HG03025 (cell line): ENCODE measurements around the gene RPS6KA2.

ENCODE experiments used
- ATAC-seq: cut with Tn5 transposase; IDR thresholded peaks from one replicate; pipeline ENCODE4 v1.9.1; 2021; ENCODE audit warnings: mild to moderate bottlenecking, moderate library complexity; ENCODE audit not compliant: unreplicated experiment, low FRiP score

RPS6KA2 gene

DNA sequence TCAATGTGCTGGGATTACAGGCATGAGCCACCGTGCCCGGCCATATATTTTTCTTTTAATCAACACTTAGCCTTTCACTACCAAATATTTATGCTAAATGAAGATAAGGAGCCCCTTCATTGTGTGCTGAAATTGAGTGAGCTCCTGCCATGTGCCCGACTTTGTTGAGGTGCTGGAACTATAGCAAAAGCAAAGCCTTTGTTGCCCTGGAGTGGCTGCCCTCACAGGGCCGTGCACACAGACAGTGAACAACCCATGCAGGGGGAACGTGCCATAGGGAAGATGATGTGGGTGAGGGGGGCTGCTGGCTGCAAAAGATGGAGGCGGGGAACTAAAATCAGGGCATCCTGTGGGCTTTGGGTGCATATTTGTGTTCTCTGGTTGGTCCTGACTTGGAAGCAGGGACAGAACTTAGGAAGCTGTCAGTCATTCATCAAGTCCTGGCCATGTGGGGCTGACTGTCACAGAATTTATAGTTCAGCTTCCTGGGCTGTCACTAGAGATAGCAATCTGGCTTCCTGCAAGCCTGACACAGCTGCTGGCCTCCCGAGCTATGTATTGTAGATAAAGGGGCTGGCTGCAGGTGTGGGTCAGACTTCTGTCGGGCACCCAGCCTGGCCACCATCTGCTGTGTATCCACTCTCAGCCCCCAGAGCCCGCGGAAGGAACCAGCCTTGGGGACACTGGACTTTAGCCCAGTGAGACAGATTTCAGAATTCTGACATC, 187.5 kb downstream of the RPS6KA2 start:
- no peak for ATAC-seq

DNA sequence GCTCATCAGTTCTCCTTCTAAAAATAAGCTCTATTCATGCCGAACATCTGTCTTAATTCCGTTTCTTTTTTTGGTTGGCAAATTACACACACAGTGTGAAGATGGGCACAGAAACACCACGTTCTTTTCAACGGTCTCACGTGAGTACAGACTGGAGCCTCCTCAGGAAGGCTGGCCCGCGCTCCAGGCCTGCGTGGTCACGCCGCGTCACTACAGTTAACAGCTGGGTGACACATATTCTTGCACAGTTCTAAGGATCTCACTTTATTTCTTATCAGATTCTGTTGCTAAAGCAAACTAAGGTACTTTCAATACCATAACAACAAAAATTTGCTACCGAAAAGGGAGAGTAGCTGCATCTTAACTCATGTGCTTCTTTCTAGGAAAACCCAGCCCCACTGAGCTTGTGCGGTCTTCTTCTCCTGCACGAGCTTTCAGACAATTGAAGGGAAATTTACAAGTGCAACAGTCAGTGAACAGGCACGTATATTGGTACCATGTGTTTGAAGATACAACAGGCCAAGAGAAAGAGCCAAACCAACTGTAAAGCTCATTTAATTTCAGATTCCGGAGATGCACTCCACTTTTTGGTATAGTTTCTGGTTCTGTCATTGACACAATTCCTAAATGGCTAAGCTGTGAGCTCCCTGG, 188.7 kb downstream of the RPS6KA2 start:
- no peak for ATAC-seq

DNA sequence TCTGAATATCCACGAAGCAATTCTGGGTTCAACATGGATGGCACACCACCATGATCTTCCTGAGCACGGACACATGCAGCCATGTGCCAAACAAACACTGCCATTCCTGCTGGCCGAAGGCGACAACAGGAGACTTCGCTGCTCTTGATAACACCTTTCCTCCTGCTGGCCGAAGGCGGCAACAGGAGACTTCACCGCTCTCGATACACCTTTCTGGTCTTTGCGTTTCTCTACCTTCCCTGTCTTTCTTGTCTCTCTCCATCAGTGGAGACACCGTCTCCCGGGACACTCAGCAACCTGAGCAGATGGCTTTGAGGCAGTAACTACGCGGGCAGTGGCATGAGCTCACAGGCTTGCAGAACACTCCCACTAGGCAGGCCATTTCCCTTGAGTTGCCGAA, 189.4 kb downstream of the RPS6KA2 start:
- ATAC-seq: no peak

DNA sequence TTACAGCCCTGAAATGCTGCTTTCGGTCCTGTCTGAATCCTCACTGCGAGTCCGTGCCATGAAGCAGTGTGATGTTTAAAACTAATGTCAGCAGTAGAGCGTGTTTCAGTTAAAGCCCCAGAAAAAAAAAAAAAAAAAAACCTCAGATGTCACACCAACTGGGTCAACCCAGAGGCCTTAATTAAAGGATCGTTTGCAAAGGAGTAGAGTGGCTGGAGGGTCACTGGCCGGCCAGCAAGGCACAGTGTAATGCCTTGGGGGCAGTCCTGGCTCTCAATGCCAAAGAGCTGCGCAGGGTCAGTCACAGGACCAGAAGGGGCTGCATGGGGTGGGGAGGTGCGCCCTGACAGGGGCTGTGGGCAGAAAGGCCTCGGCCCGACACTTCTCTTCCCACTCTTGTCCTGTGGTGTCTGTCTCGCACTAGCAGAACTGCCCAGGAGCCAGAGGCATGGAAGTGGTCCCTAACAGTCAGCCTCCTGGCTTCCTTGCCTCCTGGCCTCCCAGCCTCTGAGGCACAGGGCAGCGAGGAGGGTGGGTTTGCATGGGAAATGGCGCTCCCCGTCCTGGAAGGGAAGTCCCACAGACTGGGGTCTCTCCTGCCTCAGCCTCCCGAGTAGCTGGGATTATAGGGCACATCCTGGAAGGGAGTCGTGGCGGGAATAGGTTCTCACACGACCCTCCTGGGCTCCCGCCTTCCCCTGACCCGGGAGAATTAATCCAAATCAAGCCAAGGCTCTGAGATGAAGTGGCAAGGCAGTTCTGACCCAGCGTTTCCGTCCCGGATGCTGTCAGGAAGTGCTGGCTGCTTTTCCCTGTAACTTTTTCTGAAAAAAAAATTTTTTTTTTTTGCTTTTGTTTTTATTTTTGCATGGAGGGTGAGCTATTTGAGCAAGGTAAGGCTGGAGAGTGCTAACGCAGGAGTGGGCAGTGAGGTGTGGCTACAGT, 190.6 kb downstream of the RPS6KA2 start:
- no peak for ATAC-seq

DNA sequence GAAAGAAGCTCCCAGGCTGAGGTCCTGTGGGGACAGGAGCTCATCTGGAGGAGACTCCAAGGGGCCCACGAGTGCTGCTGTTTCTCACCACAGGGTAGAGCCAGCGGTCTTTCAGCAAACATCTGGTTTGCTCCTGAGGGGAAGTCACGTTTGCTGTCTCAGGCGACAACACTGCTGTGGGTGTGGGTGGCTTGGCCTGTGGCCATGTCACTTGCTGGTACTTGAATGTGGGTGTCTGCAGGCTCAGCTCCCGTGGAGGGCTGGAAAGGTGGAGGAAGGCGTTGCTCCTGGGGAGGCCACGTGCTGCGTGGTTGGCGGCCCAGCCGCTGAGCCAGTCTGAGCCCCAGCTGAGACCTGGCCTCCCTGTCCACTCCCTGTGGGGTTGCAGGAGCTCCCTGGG, 191.5 kb downstream of the RPS6KA2 start:
- ATAC-seq: no peak

DNA sequence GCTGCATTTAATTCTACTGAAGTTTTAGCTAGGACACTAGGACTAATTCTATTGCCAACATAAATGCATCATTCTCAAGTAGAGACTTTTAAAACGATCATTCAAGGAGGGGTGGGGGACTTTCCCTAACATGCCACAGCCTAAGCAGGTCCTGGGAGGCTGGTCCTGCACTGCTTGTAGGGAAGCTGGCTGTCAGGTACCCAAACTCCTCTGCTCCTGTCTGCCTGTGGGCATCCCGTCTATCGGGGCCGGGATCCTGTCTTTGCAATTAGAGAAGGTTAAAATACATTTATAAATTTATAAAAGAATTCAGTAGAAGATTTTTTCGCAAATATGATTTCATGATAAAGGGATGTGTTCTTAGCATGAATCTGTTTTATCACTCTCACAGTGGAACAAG, 192.7 kb downstream of the RPS6KA2 start:
- ATAC-seq: no peak

DNA sequence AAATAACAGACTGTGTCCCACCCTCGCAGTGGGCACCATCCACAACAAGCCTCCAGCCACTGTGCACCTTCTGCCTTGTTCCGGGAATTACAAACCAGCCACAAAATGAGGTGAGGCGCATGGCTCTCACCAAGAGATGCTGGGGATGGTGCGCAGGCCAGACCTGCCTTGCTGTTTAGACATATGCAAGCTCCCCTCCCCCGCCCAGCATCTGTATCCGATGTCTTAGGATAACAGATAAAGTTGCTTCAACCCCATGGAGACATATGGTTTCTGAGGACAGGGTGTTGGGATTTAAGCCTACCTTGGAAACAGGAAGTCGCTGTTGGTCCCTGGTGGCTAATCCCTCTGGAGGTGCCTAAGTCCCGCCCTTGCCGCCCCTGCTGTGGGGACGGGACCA, 194.0 kb downstream of the RPS6KA2 start:
- no peak for ATAC-seq

DNA sequence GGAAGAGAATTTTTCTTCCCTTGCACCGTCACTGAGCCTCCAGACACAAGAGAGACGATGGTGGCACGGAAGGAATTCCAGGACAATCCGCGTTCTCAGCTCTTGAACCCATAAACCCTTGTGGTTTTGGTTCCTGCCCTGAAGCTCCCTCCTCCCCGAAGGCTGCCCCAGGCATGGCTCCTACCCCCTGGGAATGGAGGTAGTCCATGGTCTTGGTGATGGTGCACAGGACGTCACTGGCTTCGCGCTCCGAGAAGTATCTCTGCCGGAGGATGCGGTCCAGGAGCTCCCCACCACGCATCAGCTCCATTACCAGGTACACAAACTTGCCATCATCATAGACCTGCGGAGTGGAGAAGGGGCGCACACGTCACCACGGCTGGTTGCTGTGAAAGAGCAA, 196.8 kb downstream of the RPS6KA2 start:
- no peak for ATAC-seq

DNA sequence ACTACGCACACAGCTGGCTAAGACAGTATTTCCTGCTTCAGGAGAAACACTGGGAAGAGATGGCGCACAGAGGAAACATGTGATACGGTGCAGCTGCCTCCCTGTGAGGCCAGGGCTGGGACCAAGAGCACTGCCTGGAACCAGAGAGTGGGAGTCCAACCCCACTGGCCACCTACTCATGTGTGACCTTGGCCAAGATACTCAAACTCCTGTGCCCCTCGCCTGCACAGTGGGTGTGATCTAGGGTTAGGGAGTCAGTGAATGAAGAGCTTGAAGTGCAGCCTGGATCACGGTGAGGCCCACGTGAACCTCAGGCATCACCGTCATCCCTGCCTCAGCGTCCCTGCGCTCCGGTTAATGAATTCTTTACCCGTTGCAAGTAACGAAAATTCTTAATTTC, 202.6 kb downstream of the RPS6KA2 start:
- ATAC-seq: no peak

DNA sequence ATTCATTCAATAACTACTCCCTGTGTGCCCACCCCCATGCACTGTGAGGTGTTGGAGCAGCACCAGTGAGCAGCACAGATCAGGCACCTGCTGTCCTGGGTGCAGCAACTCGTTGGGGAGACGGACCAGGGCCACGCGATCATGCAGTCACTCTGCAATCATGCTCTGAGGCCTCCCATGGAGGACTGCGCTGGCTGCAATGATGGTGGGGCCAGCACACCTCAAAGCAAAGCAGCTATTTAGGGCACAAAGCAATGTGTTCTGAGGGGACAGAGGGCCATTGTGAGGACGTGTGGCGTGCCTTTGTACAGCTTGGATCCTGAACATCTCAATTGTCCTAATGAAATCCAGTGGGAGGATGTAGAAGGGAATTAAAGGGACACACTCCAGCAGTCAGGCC, 203.3 kb downstream of the RPS6KA2 start:
- ATAC-seq: no peak

DNA sequence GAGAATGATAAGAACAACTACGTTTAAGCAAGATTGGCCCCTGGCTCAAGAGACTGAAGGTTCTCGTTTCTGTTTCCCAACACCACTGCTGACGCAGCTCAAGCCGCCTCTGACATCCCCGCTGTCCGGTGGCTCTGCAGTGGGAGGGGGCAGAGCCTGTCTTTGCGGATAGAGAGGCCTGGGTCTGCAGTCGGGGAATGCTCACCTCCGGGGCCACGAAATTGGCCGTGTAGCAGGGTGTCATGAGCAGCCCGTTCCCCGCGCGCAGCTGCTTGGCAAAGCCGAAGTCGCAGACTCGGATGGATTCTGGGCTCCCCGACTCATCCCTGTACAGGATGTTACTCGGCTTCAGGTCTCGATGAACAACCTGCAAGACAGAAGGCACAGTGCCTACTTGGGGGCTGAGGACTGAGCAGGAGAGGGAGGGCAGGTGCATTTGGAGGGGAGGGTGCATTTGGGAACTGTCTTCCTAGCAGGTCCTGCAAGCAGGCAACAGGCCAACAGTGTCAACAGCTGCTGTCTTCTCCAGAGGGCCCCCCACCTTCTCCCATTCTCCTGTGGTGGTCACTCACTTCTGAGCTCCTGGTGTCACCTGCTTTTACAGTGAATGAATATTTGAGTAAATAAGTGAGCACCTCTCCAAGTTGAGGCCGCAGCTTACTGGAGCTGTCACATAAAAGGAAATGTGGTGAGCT, 203.9 kb downstream of the RPS6KA2 start:
- ATAC-seq: no peak

DNA sequence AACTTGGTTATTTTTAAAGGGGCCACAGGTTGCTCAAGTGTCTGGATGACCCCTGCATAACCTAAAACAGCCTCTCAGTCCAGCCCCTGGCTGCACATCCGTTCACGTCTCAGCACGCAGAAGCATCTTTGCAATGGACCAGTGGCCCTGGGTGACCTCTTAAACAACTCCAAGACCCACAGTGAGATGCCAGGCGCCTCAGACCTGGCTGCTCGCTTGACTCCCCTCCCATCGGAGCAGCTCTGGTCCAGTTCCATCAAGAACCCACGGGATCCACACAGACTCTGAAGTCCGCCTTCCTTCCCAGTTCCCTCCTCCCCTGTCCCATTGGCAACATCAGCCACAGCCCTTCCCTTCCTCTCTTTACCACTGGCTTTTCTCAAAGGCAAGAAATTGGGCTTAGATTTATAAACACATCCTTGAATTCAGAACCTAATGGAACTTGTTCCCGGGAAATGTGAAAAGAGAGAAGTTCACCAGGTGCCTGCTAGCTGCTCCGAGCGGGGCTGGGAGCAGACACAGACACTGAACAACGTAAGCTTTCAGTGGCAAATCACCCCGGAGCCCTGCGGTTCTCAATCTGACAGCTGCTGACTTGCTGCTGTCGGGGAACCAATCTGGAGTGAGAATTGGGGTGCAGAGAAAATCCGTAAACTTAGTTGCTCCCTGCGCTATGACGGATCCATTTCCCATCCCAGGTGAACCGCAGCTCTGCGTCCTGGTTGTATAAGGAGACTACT, 204.7 kb downstream of the RPS6KA2 start:
- no peak for ATAC-seq

DNA sequence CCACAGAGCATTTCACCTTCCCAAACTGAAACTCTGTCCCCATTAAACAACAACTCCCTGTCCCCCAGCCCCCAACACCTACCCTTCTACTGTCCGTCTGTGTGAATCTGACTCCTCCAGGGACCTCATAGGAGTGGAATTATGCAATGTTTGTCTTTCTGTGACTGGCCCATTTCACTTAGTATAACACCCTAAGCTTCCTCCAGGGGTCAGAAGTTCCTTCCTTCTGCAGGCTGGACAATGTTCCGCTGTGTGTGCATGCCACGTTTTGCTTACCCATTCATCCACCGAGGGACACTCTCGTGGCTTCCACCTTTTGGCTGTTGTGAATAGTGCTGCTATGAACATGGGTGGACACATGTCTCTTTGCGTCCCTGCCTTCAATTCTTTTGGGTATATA, 206.7 kb downstream of the RPS6KA2 start:
- no peak for ATAC-seq

DNA sequence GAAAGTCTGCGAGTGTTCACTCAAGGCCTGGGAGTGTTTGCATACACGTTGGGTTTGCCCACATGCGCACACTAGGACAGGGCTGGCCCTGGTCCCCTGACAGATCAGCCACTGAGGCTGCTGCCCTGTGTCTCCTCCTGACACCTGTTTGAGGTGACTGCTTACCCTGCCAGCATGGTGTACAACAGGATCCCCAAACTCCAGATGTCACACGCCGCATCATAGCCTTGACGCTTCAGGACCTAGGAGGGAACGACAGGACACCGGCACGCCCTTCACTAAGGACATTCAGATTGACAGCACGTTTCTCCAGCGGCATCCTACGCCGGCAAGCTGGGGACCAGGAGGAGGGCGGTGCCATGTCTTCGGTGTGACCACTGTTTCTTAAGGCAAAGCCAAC, 207.3 kb downstream of the RPS6KA2 start:
- ATAC-seq: peak; percentile 13

DNA sequence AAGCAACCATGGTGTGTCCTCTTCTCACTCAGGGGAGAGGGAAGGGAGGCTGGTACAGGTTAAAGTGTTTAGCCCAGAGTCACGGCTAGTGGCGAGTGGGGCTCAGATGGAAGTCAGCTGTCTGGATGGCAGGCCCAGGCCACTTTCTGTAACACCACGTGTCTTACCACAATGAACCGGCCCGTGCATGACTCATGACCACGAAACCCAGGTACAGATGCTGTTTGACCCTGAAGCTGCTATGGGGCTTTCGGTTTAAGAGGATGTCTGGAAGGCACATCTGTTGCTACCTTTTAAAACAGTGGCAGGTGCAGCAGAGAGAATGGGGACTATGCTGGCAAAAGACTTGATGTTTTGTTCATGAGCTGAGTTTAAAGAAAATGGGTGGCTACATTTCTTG, 207.8 kb downstream of the RPS6KA2 start:
- peak; percentile 89 for ATAC-seq

DNA sequence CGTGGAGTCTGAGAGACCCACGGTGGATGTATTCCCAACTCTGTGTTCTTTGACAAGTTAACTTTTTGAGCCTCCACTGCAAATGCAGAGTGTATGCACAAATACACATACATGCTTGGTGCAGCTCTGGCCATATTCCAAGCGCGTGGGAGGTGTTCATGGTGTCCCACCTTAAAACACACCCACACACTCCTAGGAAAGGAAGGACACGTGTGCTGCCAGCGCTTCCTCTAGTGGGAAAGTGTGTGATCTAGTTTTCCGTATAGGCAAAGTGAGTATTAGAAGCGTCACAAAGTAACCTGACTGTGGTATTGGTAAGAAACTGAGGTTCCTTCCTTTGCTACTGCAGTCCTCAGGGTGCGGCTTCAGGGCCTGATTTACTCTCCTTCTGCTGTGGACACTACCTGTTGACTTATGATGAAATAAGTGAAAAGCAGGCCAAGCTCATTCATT, 208.3 kb downstream of the RPS6KA2 start:
- no peak for ATAC-seq

DNA sequence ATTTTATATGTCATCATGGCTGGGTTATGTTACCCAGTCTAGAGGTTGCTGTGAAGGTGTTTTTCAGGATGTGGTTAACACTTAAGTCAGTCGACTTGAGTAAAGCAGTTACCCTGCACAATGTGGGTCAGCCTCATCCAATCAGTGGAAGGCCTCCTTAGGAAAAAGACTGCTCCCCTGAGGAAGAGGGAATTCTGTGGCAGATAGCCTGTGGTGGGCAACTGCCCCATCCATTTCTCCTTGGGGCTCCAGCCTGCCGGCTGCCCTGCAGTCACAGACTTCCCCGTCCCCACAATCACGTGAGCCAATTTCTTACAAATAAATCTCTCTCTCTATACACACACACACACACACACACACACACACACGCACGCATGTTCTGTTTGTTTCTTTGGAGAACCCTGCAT, 209.8 kb downstream of the RPS6KA2 start:
- no peak for ATAC-seq

DNA sequence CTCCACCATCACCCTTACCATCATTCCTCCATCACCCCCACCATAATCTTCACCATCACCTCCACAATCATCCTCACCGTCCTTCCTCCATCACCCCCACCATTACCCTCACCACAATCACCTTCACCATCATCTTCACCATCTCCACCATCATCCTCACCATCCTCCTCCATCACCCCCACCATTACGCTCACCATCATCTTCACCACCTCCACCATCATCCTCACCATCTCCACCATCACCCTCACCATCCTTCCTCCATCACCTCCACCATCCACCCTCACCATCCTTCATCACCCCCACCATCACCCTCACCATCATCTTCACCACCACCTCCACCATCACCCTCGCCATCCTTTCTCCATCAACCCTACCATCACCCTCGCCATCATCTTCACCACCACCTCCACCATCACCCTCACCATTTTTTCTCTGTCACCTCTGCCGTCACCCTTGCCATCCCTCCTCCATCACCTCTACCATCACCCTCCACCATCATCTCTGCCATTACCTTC, 211.2 kb downstream of the RPS6KA2 start:
- no peak for ATAC-seq

DNA sequence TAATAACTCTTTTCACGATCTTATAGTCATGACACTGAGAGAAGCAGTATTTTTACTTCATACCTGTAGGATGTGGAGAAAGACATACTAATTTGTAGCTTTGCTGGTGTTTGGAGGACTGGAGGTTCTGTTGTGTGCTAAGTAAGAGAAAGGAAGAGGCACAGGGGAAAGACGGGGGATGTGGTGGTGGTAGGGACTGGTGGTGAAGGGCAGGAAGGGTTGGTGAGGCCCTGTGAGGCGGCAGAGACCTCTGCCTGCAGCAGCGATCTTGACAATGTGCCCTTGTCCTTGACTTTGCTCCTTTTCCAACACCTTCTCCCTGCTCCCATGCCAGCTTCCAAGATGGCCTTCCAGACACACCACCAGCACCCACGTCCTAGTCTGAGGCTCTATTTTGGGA, 211.7 kb downstream of the RPS6KA2 start:
- no peak for ATAC-seq

DNA sequence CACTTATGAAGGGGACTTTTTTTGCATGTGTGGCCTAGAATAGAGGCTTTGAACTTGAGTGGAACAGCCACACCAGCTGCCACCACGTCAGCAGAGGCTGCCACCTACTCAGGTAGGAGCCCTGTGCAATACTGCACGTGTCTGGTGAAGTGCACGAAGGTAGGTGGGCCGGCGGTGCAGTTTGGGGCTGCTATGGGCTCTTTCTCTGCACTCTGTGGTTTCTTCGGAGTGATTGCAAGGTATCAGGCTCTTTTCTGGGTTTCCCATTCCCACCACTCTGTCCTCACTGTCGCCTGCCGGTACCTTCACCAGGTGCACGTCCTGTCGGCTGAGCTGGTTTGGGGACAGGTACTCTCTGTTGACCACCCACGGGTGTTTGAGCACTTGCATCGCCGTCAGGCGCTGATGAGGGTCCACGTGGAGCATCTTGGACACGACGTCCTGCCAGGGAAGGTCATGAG, 213.5 kb downstream of the RPS6KA2 start:
- ATAC-seq: no peak
